MM.1S (cell line): ENCODE data around the gene AATK.

Source experiments
- DNase-seq: peaks from one replicate; pipeline ENCODE4 v3.0.0-alpha.2; 2015
- H2AFZ ChIP-seq: fragments of 300-600 bp; sonication (generic); 2 replicates; pipeline ENCODE4 v1.6.0; 2016; ENCODE audit warnings: antibody characterized with exemption, low read length
- H3F3A ChIP-seq: fragments of 300-600 bp; sonication (generic); 2 replicates; pipeline ENCODE4 v1.6.1; 2016; ENCODE audit warnings: mild to moderate bottlenecking, antibody characterized with exemption, low read length, moderate library complexity, mixed read lengths; ENCODE audit not compliant: insufficient read depth
- H3K27ac ChIP-seq: fragments of 300-600 bp; sonication (generic); 2 replicates; pipeline ENCODE4 v1.5.1; 2016; ENCODE audit warnings: mild to moderate bottlenecking, low read length
- H3K27me3 ChIP-seq: fragments of 300-600 bp; sonication (generic); replicated peaks from 2 replicates; pipeline ENCODE4 v1.6.0; 2016; ENCODE audit warnings: low read length; ENCODE audit not compliant: insufficient read depth
- H3K36me3 ChIP-seq: fragments of 300-600 bp; sonication (generic); replicated peaks from 2 replicates; pipeline ENCODE4 v1.6.1; 2016; ENCODE audit warnings: mild to moderate bottlenecking, low read length, mixed read lengths; ENCODE audit not compliant: insufficient read depth
- H3K4me1 ChIP-seq: fragments of 300-600 bp; sonication (generic); 2 replicates; pipeline ENCODE4 v1.6.1; 2016; ENCODE audit warnings: low read length, mixed read lengths
- H3K4me2 ChIP-seq: fragments of 300-600 bp; sonication (generic); 2 replicates; pipeline ENCODE4 v1.6.0; 2016; ENCODE audit warnings: low read depth, low read length
- H3K4me3 ChIP-seq: fragments of 300-600 bp; sonication (generic); 2 replicates; pipeline ENCODE4 v1.5.1; 2016; ENCODE audit warnings: low read length, mixed read lengths
- H3K79me2 ChIP-seq: fragments of 300-600 bp; sonication (generic); 2 replicates; pipeline ENCODE4 v1.6.1; 2016; ENCODE audit warnings: mixed run types, low read length, mixed read lengths
- H3K9ac ChIP-seq: fragments of 300-600 bp; sonication (generic); 2 replicates; pipeline ENCODE4 v1.6.1; 2016; ENCODE audit warnings: low read length, mixed read lengths
- H3K9me2 ChIP-seq: fragments of 300-600 bp; sonication (generic); replicated peaks from 2 replicates; pipeline ENCODE4 v1.6.1; 2016; ENCODE audit warnings: mild to moderate bottlenecking, low read length, mixed read lengths; ENCODE audit not compliant: insufficient read depth
- H3K9me3 ChIP-seq: fragments of 300-600 bp; sonication (generic); replicated peaks from 2 replicates; pipeline ENCODE4 v1.6.1; 2016; ENCODE audit warnings: mild to moderate bottlenecking, low read length, mixed read lengths; ENCODE audit not compliant: insufficient read depth
- H4K20me1 ChIP-seq: fragments of 300-600 bp; sonication (generic); 2 replicates; pipeline ENCODE4 v1.6.1; 2016; ENCODE audit warnings: mild to moderate bottlenecking, low read length, moderate library complexity, mixed read lengths; ENCODE audit not compliant: insufficient read depth
- CTCF ChIP-seq: fragments of 300-600 bp; sonication (generic); IDR thresholded peaks from 2 replicates; pipeline ENCODE4 v1.5.1; 2016; ENCODE audit warnings: antibody characterized with exemption, low read length, mixed read lengths
- EZH2 ChIP-seq: fragments of 300-600 bp; sonication (generic); optimal IDR thresholded peaks from 2 replicates; pipeline ENCODE3; 2017; ENCODE audit warnings: low read depth, mild to moderate bottlenecking, antibody characterized with exemption, low read length, mixed read lengths
- EZH2phosphoT487 ChIP-seq: fragments of 300-600 bp; sonication (generic); IDR thresholded peaks from 2 replicates; pipeline ENCODE4 v1.6.1; 2018; ENCODE audit warnings: antibody characterized with exemption, low read length

Gene AATK

GRCh38 chr17:81150377-81151077, 15.5 kb downstream of the AATK start:
- Histone ChIP-seq H3K9me2 (no peaks in the 10 kb centered on the region), H3K36me3 (no peaks in the 10 kb centered on the region), H3K27me3 (peaks cover 93% of the 10 kb centered on the region), H3K27ac (no peak overlapping the region), H3F3A (peaks cover 4% of the 10 kb centered on the region; the same call in 1 of the 2 replicates), H3K4me1 (no peaks in the 10 kb centered on the region), H3K9me3 (no peaks in the 10 kb centered on the region), H2AFZ (no peak overlapping the region), H3K4me3 (no peak overlapping the region), H3K4me2 (no peak overlapping the region), H4K20me1 (no peaks in the 10 kb centered on the region), H3K9ac (no peak overlapping the region), H3K79me2 (no peaks in the 10 kb centered on the region)
- TF ChIP-seq EZH2phosphoT487 (no peak), CTCF (no peak), EZH2 (no peak)
- no peak for DNase-seq

- no peak for DNase-seq
- no peak overlapping the region for H3K4me2 ChIP-seq
- H3K9me2 ChIP-seq: no peaks in the 10 kb centered on the region
- H3K36me3 ChIP-seq: no peaks in the 10 kb centered on the region
- TF ChIP-seq CTCF (no peak), EZH2phosphoT487 (no peak), EZH2 (no peak)
- no peak overlapping the region for H3K4me3 ChIP-seq
- no peak overlapping the region for H2AFZ ChIP-seq
- H3F3A ChIP-seq: peaks cover 4% of the 10 kb centered on the region; the same call in 1 of the 2 replicates
- no peaks in the 10 kb centered on the region for H3K9me3 ChIP-seq
- no peaks in the 10 kb centered on the region for H3K4me1 ChIP-seq
- no peaks in the 10 kb centered on the region for H4K20me1 ChIP-seq
- no peaks in the 10 kb centered on the region for H3K79me2 ChIP-seq
- H3K9ac ChIP-seq: no peak overlapping the region
- no peak overlapping the region for H3K27ac ChIP-seq
- peaks cover 97% of the 10 kb centered on the region for H3K27me3 ChIP-seq
Measured at GRCh38 chr17:81148986-81149533, 17.0 kb downstream of the AATK start.

- Histone ChIP-seq H3F3A (peaks cover 4% of the 10 kb centered on the region; the same call in 1 of the 2 replicates), H3K9me2 (no peaks in the 10 kb centered on the region), H2AFZ (no peak overlapping the region), H3K9ac (no peak overlapping the region), H3K4me3 (no peak overlapping the region), H3K27ac (no peak overlapping the region), H3K79me2 (no peaks in the 10 kb centered on the region), H3K4me2 (no peak overlapping the region), H4K20me1 (no peaks in the 10 kb centered on the region), H3K27me3 (peaks cover 97% of the 10 kb centered on the region), H3K9me3 (no peaks in the 10 kb centered on the region), H3K4me1 (no peaks in the 10 kb centered on the region), H3K36me3 (no peaks in the 10 kb centered on the region)
- TF ChIP-seq EZH2 (no peak), EZH2phosphoT487 (no peak), CTCF (no peak)
- DNase-seq: no peak
Measured at GRCh38 chr17:81148571-81148970, 17.4 kb downstream of the AATK start.
